ENCODE data around the gene TADA2A.

TADA2A gene

GRCh38 chr17:37406635-37407461 lies at the start of gene TADA2A, which contains the start of gene ACACA:
Gene TADA2A, plus strand, starts transcription at chr17:37406886. Its CDS starts 4,480 bp downstream, at chr17:37411366.
Gene ACACA, minus strand, starts transcription at chr17:37406836. Its CDS starts 537 bp downstream, at chr17:37406299.
- DNase-seq = peak; percentile 90

- DNase-seq = peak; percentile 76
Observed at GRCh38 chr17:37358098-37358829, 48.4 kb upstream of the TADA2A start.

- DNase-seq = peak; percentile 95
Observed at GRCh38 chr17:37358830-37359681, 47.6 kb upstream of the TADA2A start.

GRCh38 chr17:37359682-37360188 lies 47.0 kb upstream of the TADA2A start:
- no peak for DNase-seq

GRCh38 chr17:37360632-37361031 lies 46.1 kb upstream of the TADA2A start:
- no peak for DNase-seq

- DNase-seq = no peak
Observed at GRCh38 chr17:37361543-37361942, 45.1 kb upstream of the TADA2A start.

GRCh38 chr17:37365589-37365988 lies 41.1 kb upstream of the TADA2A start:
- DNase-seq = no peak

- DNase-seq = no peak
Observed at GRCh38 chr17:37368577-37368976, 38.1 kb upstream of the TADA2A start.

- peak; percentile 77 for DNase-seq
Observed at GRCh38 chr17:37373530-37374159, 33.0 kb upstream of the TADA2A start.

GRCh38 chr17:37375706-37376105 lies 31.0 kb upstream of the TADA2A start, which contains the start of gene C17orf78:
Gene C17orf78, plus strand, starts transcription at chr17:37375985. Its CDS starts 108 bp downstream, at chr17:37376093.
- no peak for DNase-seq

- DNase-seq = no peak
Observed at GRCh38 chr17:37382056-37382455, 24.6 kb upstream of the TADA2A start.

- DNase-seq = no peak
Observed at GRCh38 chr17:37384560-37385149, 22.0 kb upstream of the TADA2A start.

GRCh38 chr17:37385474-37385990 lies 21.2 kb upstream of the TADA2A start:
- no peak for DNase-seq

GRCh38 chr17:37386462-37386861 lies 20.2 kb upstream of the TADA2A start:
- no peak for DNase-seq

- DNase-seq = no peak
Observed at GRCh38 chr17:37388266-37388665, 18.4 kb upstream of the TADA2A start.

- DNase-seq = no peak
Observed at GRCh38 chr17:37389160-37389559, 17.5 kb upstream of the TADA2A start.

GRCh38 chr17:37391146-37391545 lies 15.5 kb upstream of the TADA2A start:
- no peak for DNase-seq

- DNase-seq = no peak
Observed at GRCh38 chr17:37392024-37392590, 14.6 kb upstream of the TADA2A start.

GRCh38 chr17:37393352-37393751 lies 13.3 kb upstream of the TADA2A start:
- no peak for DNase-seq

- no peak for DNase-seq
Observed at GRCh38 chr17:37399265-37399803, 7.4 kb upstream of the TADA2A start.

- no peak for DNase-seq
Observed at GRCh38 chr17:37400505-37400904, 6.2 kb upstream of the TADA2A start.

Measured in activated CD8-positive, alpha-beta memory T cell treated with anti-CD3 and anti-CD28 coated beads for 24 hours (primary cell).